ENCODE data around the gene IGFN1.
"Not testable (repeated sequence)": the region's sequence is repeated elsewhere in the genome, so short reads cannot be mapped to it uniquely, and the experiment has no call there.

The IGFN1 gene

GRCh38 chr1:201218409-201218808 lies 27.8 kb downstream of the IGFN1 start:
- peak; percentile 29 for DNase-seq (ENCODE audit: low spot score)

- peak; percentile 17 for DNase-seq (ENCODE audit: low spot score)
Observed at GRCh38 chr1:201219481-201220387, 29.1 kb downstream of the IGFN1 start.

DNA sequence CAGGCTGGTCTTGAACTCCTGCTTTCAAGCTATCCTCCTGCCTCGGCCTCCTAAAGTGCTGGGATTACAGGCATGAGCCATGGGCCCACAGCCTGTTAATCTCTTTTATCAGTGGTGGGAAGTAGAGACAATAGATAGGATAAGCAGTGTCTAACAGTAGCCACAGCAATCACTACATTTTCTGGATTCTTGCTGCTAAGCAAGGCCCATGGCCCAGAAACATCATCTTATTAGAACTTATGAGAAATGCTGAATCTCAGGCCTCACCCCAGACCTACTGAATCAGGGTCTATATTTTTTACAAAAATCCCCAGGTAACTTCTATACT lies 29.7 kb downstream of the IGFN1 start:
- DNase-seq (ENCODE audit: low spot score) = peak; percentile 39

DNA sequence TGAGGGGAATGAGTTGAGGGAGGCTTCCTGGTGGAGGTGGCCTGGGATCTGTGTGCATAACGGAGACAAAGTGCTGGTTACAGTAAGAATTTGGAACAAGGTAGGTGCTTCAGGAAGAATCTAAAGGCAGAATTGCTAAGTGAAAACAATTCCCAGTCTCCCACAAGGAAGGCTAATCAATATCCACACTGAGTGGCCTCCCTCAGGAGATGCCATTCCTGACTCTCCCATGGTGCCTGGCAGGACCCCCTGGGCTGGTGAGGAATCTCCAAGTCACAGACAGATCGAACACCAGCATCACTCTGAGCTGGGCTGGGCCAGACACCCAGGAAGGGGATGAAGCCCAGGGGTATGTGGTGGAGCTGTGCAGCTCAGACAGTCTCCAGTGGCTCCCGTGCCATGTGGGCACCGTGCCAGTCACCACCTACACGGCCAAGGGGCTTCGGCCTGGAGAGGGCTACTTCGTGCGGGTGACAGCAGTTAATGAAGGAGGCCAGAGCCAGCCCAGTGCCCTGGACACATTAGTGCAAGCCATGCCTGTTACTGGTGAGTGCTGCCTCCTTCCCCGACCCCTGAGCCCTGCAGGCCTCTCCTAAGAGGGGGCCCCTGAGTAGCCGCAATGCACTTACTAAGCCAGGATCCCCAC lies 30.7 kb downstream of the IGFN1 start:
- DNase-seq (ENCODE audit: low spot score) = peak; percentile 36

DNA sequence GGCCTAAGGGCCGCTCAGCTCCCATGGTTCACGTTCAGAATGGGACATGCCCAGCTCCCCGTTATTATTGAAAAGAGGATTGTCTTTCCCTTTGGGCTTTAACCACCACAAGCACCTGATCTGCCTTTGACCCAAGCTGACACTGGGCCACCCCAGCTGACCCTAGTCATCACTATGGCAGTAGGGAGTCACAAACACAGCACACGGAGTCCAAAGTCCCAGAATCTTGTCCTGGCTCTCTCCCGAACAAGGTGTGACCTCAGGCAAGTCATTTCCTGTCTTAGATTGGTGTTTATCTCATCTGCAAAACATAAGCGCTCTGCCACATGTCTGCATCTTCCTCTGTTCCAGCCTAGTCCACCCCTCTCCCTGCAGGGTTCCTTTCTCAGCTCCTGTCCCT lies 31.5 kb downstream of the IGFN1 start:
- peak; percentile 23 for DNase-seq (ENCODE audit: low spot score)

GRCh38 chr1:201223852-201224665 lies 33.4 kb downstream of the IGFN1 start:
- peak; percentile 37 for DNase-seq (ENCODE audit: low spot score)

GRCh38 chr1:201224666-201225370 lies 34.2 kb downstream of the IGFN1 start:
- DNase-seq (ENCODE audit: low spot score) = peak; percentile 31

DNA sequence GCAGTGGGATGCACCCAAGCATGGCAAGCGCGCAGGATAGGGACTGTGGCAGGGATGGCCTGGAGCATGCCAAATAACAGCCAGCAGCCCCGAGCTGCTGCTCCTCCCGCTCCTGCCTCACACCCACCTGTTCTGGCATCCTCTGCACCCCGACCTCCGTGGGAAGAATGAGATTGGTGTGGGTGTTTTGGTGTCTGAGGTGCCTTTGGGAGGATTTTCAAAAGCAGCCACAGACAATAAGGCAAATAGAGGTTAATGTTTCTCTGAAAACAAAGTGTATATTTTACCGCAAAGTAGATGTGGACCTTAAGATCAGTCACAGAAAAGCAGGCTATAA lies 35.5 kb downstream of the IGFN1 start:
- DNase-seq (ENCODE audit: low spot score) = no peak

GRCh38 chr1:201226859-201227488 lies 36.4 kb downstream of the IGFN1 start:
- peak; percentile 33 for DNase-seq (ENCODE audit: low spot score)

DNA sequence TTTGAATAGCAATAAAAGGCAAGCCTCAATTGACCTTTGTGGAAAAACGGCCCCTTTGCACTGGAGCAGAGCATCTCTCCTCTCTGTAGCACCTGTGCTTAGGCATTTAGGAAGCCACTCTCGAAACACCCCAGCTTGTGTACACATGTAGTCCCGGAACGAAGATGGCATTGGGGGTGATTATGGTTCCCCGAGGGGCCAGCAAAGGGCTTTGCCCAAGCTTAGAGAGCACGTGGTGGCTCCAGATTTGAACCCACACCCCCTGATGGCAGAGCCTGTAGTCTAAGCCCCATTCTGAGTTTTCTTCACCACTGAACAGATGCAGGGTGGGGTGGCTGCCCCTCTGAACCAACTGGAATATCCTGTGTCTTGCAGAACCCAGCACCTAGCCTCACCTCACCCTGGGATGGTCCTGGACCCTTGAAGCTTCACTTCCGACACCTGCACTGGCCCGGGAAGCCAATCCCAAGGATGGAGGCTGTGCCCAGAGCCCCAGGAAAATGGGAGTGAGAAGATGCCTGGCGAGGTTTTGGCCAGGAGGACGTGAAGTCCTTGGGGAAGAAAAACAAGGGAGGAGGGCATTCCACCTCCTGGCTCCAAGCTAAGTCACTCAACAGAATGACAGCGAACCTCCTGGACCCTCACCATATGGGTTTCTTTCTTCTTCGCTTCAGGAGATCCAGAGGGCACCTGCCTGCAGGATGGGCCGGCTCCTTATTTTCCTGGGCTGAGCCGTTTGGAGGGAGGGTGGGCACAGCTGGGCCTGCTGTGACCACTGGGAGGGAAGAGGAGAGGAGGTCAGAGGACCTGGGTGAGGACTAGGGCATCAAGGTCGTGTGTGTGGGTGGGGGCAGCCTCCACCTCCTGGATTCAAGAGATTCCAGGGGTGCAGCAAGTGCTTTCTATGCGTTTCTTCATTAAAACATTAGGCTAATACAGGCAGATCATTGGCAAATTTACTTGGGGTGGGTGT lies 37.7 kb downstream of the IGFN1 start:
- DNase-seq (ENCODE audit: low spot score) = peak; percentile 30

DNA sequence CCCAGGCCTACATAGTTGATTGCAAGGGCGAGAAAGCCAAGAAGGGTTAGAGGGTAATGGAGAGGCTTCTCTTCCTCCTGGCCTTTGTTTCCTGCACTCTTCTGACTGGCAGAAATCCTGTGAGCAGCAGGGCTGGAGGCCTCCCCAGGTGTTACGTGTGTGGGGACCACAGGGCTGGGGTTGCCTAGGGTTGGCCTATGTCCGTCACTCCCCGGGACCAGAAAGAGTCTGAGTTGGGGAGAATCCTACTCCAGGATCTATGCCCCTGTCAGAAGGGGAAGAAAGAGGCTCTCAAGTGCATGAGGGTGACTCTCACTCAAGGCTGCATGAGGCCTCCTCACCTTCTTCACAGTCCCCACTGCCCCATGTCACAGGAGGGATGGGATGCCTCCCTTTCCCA lies 38.5 kb downstream of the IGFN1 start:
- peak; percentile 24 for DNase-seq (ENCODE audit: low spot score)

- DNase-seq (ENCODE audit: low spot score) = peak; percentile 15
Observed at GRCh38 chr1:201229771-201230635, 39.4 kb downstream of the IGFN1 start.

DNA sequence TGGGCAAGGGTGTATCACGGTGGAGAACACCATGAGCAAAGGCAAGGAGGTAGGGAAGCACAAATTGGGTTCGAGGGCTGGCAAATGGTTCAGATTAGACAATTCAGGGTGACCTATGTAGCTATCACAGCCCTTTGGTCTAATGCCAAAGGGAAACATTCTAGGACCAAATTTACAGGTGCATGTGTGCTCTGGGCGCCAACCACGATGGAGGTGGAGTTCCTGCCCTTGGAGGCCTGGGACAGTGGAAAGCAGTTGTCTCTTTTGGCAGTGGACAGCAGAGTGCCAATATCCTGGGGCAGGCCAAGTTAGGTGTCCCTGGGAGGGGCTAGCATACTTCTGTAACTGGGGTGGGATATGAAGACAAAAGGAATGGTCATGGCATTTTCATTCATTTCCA lies 40.1 kb downstream of the IGFN1 start:
- DNase-seq (ENCODE audit: low spot score) = peak; percentile 13

- not testable (repeated sequence) for DNase-seq (ENCODE audit: low spot score)
Observed at GRCh38 chr1:201239646-201240045, 49.0 kb downstream of the IGFN1 start.

DNA sequence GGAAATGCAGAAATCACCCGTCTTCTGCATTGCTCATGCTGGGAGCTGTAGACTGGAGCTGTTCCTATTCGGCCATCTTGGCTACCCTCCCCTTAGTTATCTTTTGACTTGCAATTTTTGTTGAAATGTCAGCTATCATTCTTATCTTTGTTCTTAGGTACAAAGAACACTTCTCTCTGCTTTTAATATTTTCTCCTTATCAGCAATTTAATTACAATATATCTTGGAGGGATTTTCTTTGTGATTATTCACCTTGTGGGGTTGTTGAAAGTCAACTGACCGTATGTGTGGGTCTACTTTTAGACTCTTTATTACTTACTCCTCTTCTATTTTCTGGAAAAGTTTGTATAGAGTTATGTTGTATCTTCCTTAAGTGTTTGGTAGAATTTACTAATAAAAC lies 49.5 kb downstream of the IGFN1 start:
- DNase-seq (ENCODE audit: low spot score) = no peak

GRCh38 chr1:201241736-201242135 lies 51.1 kb downstream of the IGFN1 start:
- no peak for DNase-seq (ENCODE audit: low spot score)

- DNase-seq (ENCODE audit: low spot score) = no peak
Observed at GRCh38 chr1:201245082-201245481, 54.5 kb downstream of the IGFN1 start.

- DNase-seq (ENCODE audit: low spot score) = no peak
Observed at GRCh38 chr1:201248721-201249559, 58.3 kb downstream of the IGFN1 start.
